Measurements from ENCODE around the gene GSTM2. TPM values are rescaled to one million over a fixed set of nuclear protein-coding genes. Genes with fewer than 3 reads are reported as not detected.

Gene GSTM2
- total and polyA plus RNA-seq, 2 donors (not counting 3 experiments of a cell fraction or from before 2014, with no cell fraction given) = 21.5 to 23.6 TPM

DNA sequence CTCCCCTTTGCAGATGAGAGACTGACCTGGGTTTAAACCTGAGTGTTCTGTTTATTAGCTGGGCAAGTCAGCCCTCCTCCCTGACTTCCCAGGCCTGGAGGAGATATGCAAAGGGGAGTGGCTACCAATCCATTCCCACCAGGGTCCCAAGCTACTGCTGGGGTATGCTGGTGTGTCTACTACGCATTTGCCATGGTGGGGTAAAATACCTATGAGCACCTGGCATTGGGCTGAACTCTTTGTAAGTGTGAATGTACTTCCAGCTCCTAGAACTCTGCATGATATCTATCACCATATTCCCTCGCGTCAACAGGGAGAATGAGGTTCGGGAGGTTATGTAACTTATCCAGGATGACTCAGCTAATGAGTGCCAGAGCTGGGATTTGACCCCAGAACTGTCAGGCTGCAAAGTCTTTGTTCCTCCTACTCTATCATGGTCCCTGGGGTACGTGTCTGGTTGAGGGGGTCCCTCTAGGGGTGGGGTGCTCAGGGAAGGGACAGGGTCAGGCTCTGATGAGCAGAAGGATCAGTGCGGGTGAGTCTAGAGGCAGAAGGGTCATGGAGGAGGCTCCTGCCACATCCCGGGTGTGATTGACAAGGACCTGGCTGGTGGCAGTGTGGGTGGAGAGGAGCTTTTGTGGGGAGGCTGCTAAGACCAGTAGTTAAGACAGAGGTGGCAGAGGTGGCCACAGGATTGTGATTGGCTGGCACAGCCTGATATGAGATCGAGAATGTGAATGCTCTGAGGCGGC is 31.5 kb upstream of the GSTM2 start:
- CTCF ChIA-PET = interaction anchor here (0.8 to 15.2 kb wide), 10 partner anchors 13 to 348 kb away, joined by 3 to 565 read pairs (median 4); partner anchors contain the start of genes AHCYL1, GNAI3 and GSTM1
- H3K9ac ChIP-seq (replicated peaks; ENCODE audit: extremely low read depth, insufficient read depth, low read length) = no peak overlapping the region
- H3K4me3 ChIP-seq (replicated peaks in 1 of 3; ENCODE audit: insufficient read depth in 1 of 3, low read depth in 1 of 3, low read length in 3 of 3) = no peak overlapping the region
- BruUV-seq (replicated peaks) = no TSS peak
- dilution Hi-C loops (cut with MboI; ENCODE audit: extremely low pct_ligation_motif_present, low sequenced_read_pairs) = no loop called here
- TF ChIP-seq MYC (IDR thresholded peaks at IDR 0.05; ENCODE audit: low read depth, low read length) (no peak), GATA2 (IDR thresholded peaks at IDR 0.05; ENCODE audit: insufficient read depth, insufficient read length, low read depth, low read length) (no peak), POLR2A (IDR thresholded peaks at IDR 0.05; ENCODE audit: low read depth, low read length) (no peak)
- TF ChIP-seq, protein P1, sequence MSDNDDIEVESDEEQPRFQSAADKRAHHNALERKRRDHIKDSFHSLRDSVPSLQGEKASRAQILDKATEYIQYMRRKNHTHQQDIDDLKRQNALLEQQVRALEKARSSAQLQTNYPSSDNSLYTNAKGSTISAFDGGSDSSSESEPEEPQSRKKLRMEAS (IDR thresholded peaks at IDR 0.05; ENCODE audit: insufficient read depth, insufficient read length) = no peak
- no peak overlapping the region for H2AFZ ChIP-seq (ENCODE audit: low read depth, low read length)
- H3K36me3 ChIP-seq (ENCODE audit: control insufficient read depth in 2 of 2, extremely low read depth in 1 of 2, insufficient read depth in 2 of 2, low read length in 2 of 2) = peaks cover under 1 to 7% of the 10 kb centered on the region in 2 experiments
- no peaks in the 10 kb centered on the region for H3K27me3 ChIP-seq (ENCODE audit: control insufficient read depth in 2 of 2, insufficient read depth in 2 of 2, low read length in 2 of 2)
- no peak overlapping the region for H3K4me2 ChIP-seq (ENCODE audit: insufficient read depth, low read length)
- H3K9me1 ChIP-seq (replicated peaks; ENCODE audit: control insufficient read depth, extremely low read depth, insufficient read depth, low read length) = no peaks in the 10 kb centered on the region
- no peaks in the 10 kb centered on the region for H3K79me2 ChIP-seq (ENCODE audit: control insufficient read depth, insufficient read depth, low read length)
- no peaks in the 10 kb centered on the region for H3K4me1 ChIP-seq (ENCODE audit: control insufficient read depth, extremely low read depth, insufficient read depth, low read length)
- H4K20me1 ChIP-seq (replicated peaks; ENCODE audit: control insufficient read depth, extremely low read depth, insufficient read depth, low read length) = no peaks in the 10 kb centered on the region
- H3K9me3 ChIP-seq (replicated peaks; ENCODE audit: control insufficient read depth, insufficient read depth, low read length) = no peaks in the 10 kb centered on the region
- intact Hi-C loops (cut with micrococcal nuclease) = no loop called here
- POLR2A ChIA-PET = no interaction called here
- no peak for FAIRE-seq
- H3K27ac ChIP-seq (ENCODE audit: insufficient read depth, low read depth, low read length) = no peak overlapping the region
- DNase-seq (ENCODE audit: low read depth, low spot score) = no peak

DNA sequence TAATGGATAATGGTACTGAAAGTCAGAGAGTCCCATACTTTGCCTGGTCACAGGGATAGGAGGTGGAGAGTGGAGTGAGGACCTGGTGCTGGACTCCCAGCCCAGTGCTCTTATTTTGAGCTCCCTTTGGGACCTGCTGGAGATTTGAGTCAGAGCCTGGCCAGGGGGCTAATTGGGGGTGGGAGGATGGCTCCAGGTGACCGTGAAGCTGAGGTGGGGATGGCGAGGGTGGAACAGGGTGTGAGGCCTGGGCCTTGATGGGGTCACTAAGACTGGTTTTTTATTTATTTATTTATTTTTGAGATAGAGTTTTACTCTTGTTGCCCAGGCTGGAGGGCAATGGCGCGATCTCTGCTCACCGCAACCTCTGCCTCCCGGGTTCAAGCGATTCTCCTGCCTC is 30.4 kb upstream of the GSTM2 start:
- no peak overlapping the region for H3K4me3 ChIP-seq (replicated peaks in 1 of 3; ENCODE audit: insufficient read depth in 1 of 3, low read depth in 1 of 3, low read length in 3 of 3)
- no peaks in the 10 kb centered on the region for H4K20me1 ChIP-seq (replicated peaks; ENCODE audit: control insufficient read depth, extremely low read depth, insufficient read depth, low read length)
- FAIRE-seq (no peak), DNase-seq (ENCODE audit: low read depth, low spot score) (no peak)
- H3K79me2 ChIP-seq (ENCODE audit: control insufficient read depth, insufficient read depth, low read length) = no peaks in the 10 kb centered on the region
- no peaks in the 10 kb centered on the region for H3K36me3 ChIP-seq (ENCODE audit: control insufficient read depth in 2 of 2, extremely low read depth in 1 of 2, insufficient read depth in 2 of 2, low read length in 2 of 2)
- no peak overlapping the region for H3K9ac ChIP-seq (replicated peaks; ENCODE audit: extremely low read depth, insufficient read depth, low read length)
- no peak overlapping the region for H3K4me2 ChIP-seq (ENCODE audit: insufficient read depth, low read length)
- H3K4me1 ChIP-seq (ENCODE audit: control insufficient read depth, extremely low read depth, insufficient read depth, low read length) = no peaks in the 10 kb centered on the region
- ChIA-PET POLR2A (no interaction called here), CTCF (interaction anchor here (0.8 to 15.2 kb wide), 6 partner anchors 13 to 135 kb away, joined by 3 to 565 read pairs (median 94); partner anchors contain the start of genes GNAI3 and GSTM1)
- TF ChIP-seq, protein P2, sequence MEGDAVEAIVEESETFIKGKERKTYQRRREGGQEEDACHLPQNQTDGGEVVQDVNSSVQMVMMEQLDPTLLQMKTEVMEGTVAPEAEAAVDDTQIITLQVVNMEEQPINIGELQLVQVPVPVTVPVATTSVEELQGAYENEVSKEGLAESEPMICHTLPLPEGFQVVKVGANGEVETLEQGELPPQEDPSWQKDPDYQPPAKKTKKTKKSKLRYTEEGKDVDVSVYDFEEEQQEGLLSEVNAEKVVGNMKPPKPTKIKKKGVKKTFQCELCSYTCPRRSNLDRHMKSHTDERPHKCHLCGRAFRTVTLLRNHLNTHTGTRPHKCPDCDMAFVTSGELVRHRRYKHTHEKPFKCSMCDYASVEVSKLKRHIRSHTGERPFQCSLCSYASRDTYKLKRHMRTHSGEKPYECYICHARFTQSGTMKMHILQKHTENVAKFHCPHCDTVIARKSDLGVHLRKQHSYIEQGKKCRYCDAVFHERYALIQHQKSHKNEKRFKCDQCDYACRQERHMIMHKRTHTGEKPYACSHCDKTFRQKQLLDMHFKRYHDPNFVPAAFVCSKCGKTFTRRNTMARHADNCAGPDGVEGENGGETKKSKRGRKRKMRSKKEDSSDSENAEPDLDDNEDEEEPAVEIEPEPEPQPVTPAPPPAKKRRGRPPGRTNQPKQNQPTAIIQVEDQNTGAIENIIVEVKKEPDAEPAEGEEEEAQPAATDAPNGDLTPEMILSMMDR (IDR thresholded peaks at IDR 0.05; ENCODE audit: extremely low read depth in 1 of 2, insufficient read depth in 1 of 2, low read depth in 1 of 2, low read length in 2 of 2) = no peak
- TF ChIP-seq MYC (IDR thresholded peaks at IDR 0.05; ENCODE audit: low read depth, low read length) (no peak), JUN (IDR thresholded peaks at IDR 0.05; ENCODE audit: borderline replicate concordance, insufficient read depth, insufficient read length, low read depth) (no peak), POLR2AphosphoS5 (IDR thresholded peaks at IDR 0.05; ENCODE audit: insufficient read depth, low read depth, low read length) (no peak), FOS (IDR thresholded peaks at IDR 0.05; ENCODE audit: borderline replicate concordance, insufficient read depth, low read length) (no peak)
- dilution Hi-C loops (cut with MboI; ENCODE audit: extremely low pct_ligation_motif_present, low sequenced_read_pairs) (no loop called here), intact Hi-C loops (cut with micrococcal nuclease) (no loop called here)
- H3K27ac ChIP-seq (ENCODE audit: insufficient read depth, low read depth, low read length) = no peak overlapping the region
- BruUV-seq (replicated peaks) = no TSS peak
- H3K27me3 ChIP-seq (ENCODE audit: control insufficient read depth in 2 of 2, insufficient read depth in 2 of 2, low read length in 2 of 2) = no peaks in the 10 kb centered on the region
- H3K9me3 ChIP-seq (replicated peaks; ENCODE audit: control insufficient read depth, insufficient read depth, low read length) = no peaks in the 10 kb centered on the region
- no peaks in the 10 kb centered on the region for H3K9me1 ChIP-seq (replicated peaks; ENCODE audit: control insufficient read depth, extremely low read depth, insufficient read depth, low read length)
- H2AFZ ChIP-seq (ENCODE audit: low read depth, low read length) = no peak overlapping the region
